ENCODE data around the gene MLANA.
"Not testable (repeated sequence)": the region's sequence is repeated elsewhere in the genome, so short reads cannot be mapped to it uniquely, and the experiment has no call there.

Gene MLANA

DNA sequence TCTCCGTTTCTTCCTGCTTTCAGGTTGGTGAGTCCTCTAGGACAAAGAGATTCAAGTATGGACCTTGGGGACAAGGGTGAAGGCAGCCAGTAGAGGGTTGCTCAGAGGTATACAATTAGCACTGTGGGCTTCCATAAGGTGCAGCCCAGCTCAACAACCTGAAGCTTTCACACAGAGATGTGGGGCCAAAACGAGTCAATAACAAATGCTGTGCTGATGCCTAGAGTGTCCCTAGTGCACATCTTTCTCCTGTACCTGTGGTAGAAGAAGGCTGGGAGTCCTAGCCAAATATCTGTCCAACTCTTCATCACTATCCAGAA lies 20.7 kb upstream of the MLANA start:
- Histone ChIP-seq H3K27ac (ENCODE audit: low read depth, low read length) (no peak overlapping the region), H3K9ac (ENCODE audit: low read length) (no peak overlapping the region), H3K4me1 (ENCODE audit: control insufficient read depth, insufficient read depth, low read length) (peaks cover 10% of the 10 kb centered on the region), H3K4me3 (ENCODE audit: low read depth, low read length) (no peak overlapping the region), H3K36me3 (ENCODE audit: control insufficient read depth, insufficient read depth, low read length) (no peaks in the 10 kb centered on the region), H3K9me3 (ENCODE audit: control insufficient read depth, insufficient read depth, low read depth, low read length) (no peaks in the 10 kb centered on the region), H3K27me3 (ENCODE audit: control insufficient read depth, insufficient read depth, low read length) (no peaks in the 10 kb centered on the region)

DNA sequence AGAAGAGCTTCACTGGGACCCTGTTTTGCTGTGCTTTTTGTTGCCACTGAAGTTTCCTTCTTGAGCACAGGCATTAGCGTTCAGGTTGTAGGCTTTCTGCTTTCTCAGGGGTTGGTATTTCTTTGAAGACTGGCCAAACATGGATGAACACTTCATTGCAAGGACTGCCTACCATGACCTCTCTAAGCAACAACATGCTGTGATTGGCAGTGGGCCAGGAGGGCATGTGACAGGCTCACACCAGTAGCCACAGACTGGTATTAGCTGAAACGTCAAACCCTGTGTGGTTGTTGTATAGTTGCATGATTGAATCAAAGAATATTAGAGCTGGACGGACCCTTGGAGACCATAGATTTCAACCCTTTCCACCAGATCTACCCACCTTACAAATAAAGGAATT lies 20.0 kb upstream of the MLANA start:
- Histone ChIP-seq H3K9me3 (ENCODE audit: control insufficient read depth, insufficient read depth, low read depth, low read length) (no peaks in the 10 kb centered on the region), H3K4me3 (ENCODE audit: low read depth, low read length) (no peak overlapping the region), H3K9ac (ENCODE audit: low read length) (no peak overlapping the region), H3K27ac (ENCODE audit: low read depth, low read length) (no peak overlapping the region), H3K27me3 (ENCODE audit: control insufficient read depth, insufficient read depth, low read length) (no peaks in the 10 kb centered on the region), H3K36me3 (ENCODE audit: control insufficient read depth, insufficient read depth, low read length) (no peaks in the 10 kb centered on the region), H3K4me1 (ENCODE audit: control insufficient read depth, insufficient read depth, low read length) (peaks cover 10% of the 10 kb centered on the region)

DNA sequence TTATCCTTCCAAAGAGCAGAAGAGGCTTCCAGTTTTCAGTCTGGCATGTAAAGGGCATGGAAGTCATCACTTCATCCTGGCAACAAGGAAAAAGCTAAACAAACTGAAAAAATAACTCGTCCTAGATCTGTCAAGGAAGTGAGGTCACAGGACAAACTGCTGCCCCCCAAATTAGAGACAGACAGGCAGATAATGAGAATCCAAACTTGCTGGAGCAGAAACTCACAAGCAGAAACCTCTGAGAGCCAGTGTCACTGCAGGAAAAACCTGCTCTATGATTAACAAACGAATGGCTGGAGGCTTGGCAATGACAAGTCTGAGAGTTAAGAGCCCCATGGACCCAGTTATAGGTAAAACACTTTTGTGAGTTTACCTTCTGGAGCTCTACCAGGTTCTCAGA lies 18.9 kb upstream of the MLANA start:
- Histone ChIP-seq H3K27ac (ENCODE audit: low read depth, low read length) (no peak overlapping the region), H3K9me3 (ENCODE audit: control insufficient read depth, insufficient read depth, low read depth, low read length) (peaks cover 6% of the 10 kb centered on the region; the same call in 1 of the 2 replicates), H3K4me1 (ENCODE audit: control insufficient read depth, insufficient read depth, low read length) (peaks cover 10% of the 10 kb centered on the region), H3K4me3 (ENCODE audit: low read depth, low read length) (no peak overlapping the region), H3K27me3 (ENCODE audit: control insufficient read depth, insufficient read depth, low read length) (no peaks in the 10 kb centered on the region), H3K9ac (ENCODE audit: low read length) (no peak overlapping the region), H3K36me3 (ENCODE audit: control insufficient read depth, insufficient read depth, low read length) (no peaks in the 10 kb centered on the region)

DNA sequence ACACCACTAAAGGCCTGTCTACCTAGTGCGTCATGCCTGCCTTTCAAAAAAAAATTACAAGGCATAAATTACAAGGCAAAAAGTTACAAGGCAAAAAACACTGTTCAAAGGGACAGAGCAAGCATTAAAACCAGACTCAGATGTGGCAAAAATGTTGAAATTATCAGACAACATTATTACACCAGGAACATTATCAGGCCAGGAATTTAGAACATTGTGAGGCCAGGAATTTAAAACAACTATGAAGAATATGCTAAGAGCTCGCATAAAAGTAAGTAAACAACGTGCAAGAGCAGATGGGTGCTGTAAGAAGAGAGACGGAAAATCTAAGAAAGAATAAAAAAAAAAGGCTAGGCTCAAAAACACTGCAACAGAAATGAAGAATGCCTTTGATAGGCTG lies 18.2 kb upstream of the MLANA start:
- Histone ChIP-seq H3K9me3 (ENCODE audit: control insufficient read depth, insufficient read depth, low read depth, low read length) (peaks cover 9% of the 10 kb centered on the region; the same call in 1 of the 2 replicates), H3K4me3 (ENCODE audit: low read depth, low read length) (no peak overlapping the region), H3K27me3 (ENCODE audit: control insufficient read depth, insufficient read depth, low read length) (no peaks in the 10 kb centered on the region), H3K9ac (ENCODE audit: low read length) (no peak overlapping the region), H3K4me1 (ENCODE audit: control insufficient read depth, insufficient read depth, low read length) (peaks cover 10% of the 10 kb centered on the region), H3K36me3 (ENCODE audit: control insufficient read depth, insufficient read depth, low read length) (no peaks in the 10 kb centered on the region), H3K27ac (ENCODE audit: low read depth, low read length) (no peak overlapping the region)

DNA sequence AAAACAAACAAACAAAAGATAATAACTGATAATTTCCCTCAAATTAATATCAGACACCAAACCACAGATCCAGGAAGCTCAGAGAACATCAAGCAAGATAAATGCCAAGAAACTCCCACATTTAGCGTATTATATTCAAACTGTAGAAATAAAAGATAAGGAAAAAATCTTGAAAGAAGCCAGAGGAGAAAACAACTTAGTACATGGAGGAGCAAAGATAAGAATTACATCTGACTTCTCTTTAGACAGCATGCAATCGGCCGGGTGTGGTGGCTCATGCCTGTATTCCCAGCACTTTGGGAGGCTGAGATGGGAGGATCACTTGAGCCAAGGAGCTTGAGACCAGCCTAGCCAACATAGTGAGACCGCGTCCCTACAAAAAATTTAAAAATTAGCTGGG lies 17.2 kb upstream of the MLANA start:
- H3K9ac ChIP-seq (ENCODE audit: low read length): no peak overlapping the region
- no peaks in the 10 kb centered on the region for H3K36me3 ChIP-seq (ENCODE audit: control insufficient read depth, insufficient read depth, low read length)
- no peak overlapping the region for H3K27ac ChIP-seq (ENCODE audit: low read depth, low read length)
- H3K4me1 ChIP-seq (ENCODE audit: control insufficient read depth, insufficient read depth, low read length): peaks cover 6% of the 10 kb centered on the region
- H3K4me3 ChIP-seq (ENCODE audit: low read depth, low read length): no peak overlapping the region
- peaks cover 9% of the 10 kb centered on the region; the same call in 1 of the 2 replicates for H3K9me3 ChIP-seq (ENCODE audit: control insufficient read depth, insufficient read depth, low read depth, low read length)
- no peaks in the 10 kb centered on the region for H3K27me3 ChIP-seq (ENCODE audit: control insufficient read depth, insufficient read depth, low read length)

DNA sequence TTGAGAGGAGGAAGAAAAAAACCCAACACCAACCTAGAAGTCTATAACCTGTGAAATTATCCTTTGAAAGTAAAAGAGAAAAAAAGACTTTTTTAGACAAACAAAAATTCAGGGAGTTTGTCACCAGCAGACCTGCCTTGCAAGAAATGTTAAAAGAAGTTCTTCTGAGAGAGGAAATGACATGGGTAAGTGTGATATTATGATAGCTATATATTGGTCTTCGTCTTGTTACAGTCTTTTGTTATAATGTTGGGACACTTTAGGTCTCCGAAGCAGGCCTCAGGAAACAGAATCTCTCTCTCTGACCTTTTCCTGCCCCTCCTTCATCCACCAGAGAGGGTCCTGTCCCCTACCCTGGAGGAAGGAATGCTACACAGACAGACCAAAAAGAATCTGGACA lies 16.6 kb upstream of the MLANA start:
- peaks cover 9% of the 10 kb centered on the region; the same call in 1 of the 2 replicates for H3K9me3 ChIP-seq (ENCODE audit: control insufficient read depth, insufficient read depth, low read depth, low read length)
- no peaks in the 10 kb centered on the region for H3K36me3 ChIP-seq (ENCODE audit: control insufficient read depth, insufficient read depth, low read length)
- H3K4me1 ChIP-seq (ENCODE audit: control insufficient read depth, insufficient read depth, low read length): peaks cover 6% of the 10 kb centered on the region
- no peak overlapping the region for H3K9ac ChIP-seq (ENCODE audit: low read length)
- no peak overlapping the region for H3K4me3 ChIP-seq (ENCODE audit: low read depth, low read length)
- no peaks in the 10 kb centered on the region for H3K27me3 ChIP-seq (ENCODE audit: control insufficient read depth, insufficient read depth, low read length)
- H3K27ac ChIP-seq (ENCODE audit: low read depth, low read length): no peak overlapping the region

DNA sequence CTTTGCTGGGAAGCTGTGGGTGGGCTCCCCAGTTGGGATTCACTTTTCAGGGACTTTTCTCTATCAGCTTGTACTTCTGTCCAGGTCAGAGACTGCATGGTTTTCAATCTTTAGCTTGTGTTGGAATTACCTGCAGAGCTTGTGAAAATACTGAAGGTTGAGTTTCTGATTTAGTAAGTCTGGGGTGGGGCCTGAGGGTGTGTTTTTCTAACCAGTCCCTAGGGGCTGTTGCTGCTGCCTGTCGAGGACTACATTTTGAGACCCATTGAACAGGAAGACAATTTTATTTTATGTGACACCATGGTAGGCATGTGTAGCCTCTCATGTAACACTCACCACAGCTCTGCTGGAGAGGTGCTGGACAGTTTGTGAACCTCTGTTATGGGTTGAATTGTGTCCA lies 14.7 kb upstream of the MLANA start:
- no peak overlapping the region for H3K9ac ChIP-seq (ENCODE audit: low read length)
- H3K4me1 ChIP-seq (ENCODE audit: control insufficient read depth, insufficient read depth, low read length): peaks cover 13% of the 10 kb centered on the region
- H3K9me3 ChIP-seq (ENCODE audit: control insufficient read depth, insufficient read depth, low read depth, low read length): peaks cover 9% of the 10 kb centered on the region; the same call in 1 of the 2 replicates
- H3K27me3 ChIP-seq (ENCODE audit: control insufficient read depth, insufficient read depth, low read length): no peaks in the 10 kb centered on the region
- no peaks in the 10 kb centered on the region for H3K36me3 ChIP-seq (ENCODE audit: control insufficient read depth, insufficient read depth, low read length)
- no peak overlapping the region for H3K4me3 ChIP-seq (ENCODE audit: low read depth, low read length)
- no peak overlapping the region for H3K27ac ChIP-seq (ENCODE audit: low read depth, low read length)

DNA sequence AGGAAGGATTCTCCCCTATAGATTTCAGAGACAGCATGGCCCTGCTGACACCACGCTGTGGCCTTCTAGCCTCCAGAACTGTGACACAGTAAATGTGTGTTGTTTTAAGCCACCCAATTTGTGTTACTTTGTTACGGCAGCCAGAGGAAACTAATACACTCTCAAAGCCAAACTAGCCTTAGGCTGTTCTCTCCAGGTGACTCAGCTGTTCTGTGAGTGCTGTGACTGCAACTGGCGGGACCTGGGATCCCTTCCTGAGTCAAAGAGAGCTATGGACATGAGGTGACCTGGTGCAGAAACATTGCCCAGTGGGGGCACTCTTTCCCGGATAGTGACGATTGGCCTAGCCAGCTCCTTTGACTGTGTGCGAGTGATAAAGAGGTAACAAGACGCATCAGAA lies 14.0 kb upstream of the MLANA start:
- no peak overlapping the region for H3K9ac ChIP-seq (ENCODE audit: low read length)
- no peak overlapping the region for H3K4me3 ChIP-seq (ENCODE audit: low read depth, low read length)
- no peaks in the 10 kb centered on the region for H3K36me3 ChIP-seq (ENCODE audit: control insufficient read depth, insufficient read depth, low read length)
- no peaks in the 10 kb centered on the region for H3K27me3 ChIP-seq (ENCODE audit: control insufficient read depth, insufficient read depth, low read length)
- H3K4me1 ChIP-seq (ENCODE audit: control insufficient read depth, insufficient read depth, low read length): peaks cover 13% of the 10 kb centered on the region
- H3K27ac ChIP-seq (ENCODE audit: low read depth, low read length): no peak overlapping the region
- H3K9me3 ChIP-seq (ENCODE audit: control insufficient read depth, insufficient read depth, low read depth, low read length): peaks cover 9% of the 10 kb centered on the region; the same call in 1 of the 2 replicates

DNA sequence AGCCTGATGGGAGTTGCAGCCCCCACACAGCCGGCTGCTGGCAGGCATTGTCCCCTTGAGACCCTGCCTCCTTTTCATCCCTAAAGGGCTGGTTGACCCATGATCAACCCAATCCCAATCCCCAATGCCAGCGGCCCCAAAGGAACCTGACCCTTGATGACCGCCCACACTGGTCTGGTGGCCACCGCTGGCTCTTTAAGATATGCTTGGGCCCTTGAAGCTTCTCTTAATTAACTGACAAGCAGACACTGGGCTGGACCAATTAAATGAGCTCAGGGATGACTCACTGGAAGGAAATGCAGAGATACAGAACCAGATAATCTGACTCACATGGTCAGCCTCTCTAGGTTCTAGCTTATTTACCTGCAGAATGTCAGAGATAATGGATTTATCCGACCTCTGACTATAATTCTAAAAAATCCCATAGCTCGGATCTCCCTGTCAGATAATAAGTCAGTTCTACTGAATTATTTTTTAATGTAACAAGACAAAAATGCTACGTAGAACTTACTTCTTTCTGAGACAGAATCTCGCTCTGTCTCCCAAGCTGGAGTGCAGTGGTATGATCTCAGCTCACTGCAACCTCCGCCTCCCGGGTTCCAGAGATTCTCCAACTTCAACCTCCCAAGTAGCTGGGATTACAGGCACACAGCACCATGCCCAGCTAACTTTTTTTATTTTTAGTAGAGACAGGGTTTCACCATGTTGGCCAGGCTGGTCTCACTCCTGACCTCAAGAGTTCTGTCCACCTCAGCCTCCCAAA lies 11.1 kb upstream of the MLANA start:
- peaks cover 9% of the 10 kb centered on the region; the same call in 1 of the 2 replicates for H3K9me3 ChIP-seq (ENCODE audit: control insufficient read depth, insufficient read depth, low read depth, low read length)
- H3K36me3 ChIP-seq (ENCODE audit: control insufficient read depth, insufficient read depth, low read length): no peaks in the 10 kb centered on the region
- no peak overlapping the region; the same call in 1 of the 2 replicates for H3K27ac ChIP-seq (ENCODE audit: low read depth, low read length)
- no peaks in the 10 kb centered on the region for H3K27me3 ChIP-seq (ENCODE audit: control insufficient read depth, insufficient read depth, low read length)
- no peak overlapping the region for H3K4me3 ChIP-seq (ENCODE audit: low read depth, low read length)
- H3K4me1 ChIP-seq (ENCODE audit: control insufficient read depth, insufficient read depth, low read length): peaks cover 6% of the 10 kb centered on the region; the same call in 1 of the 2 replicates
- H3K9ac ChIP-seq (ENCODE audit: low read length): no peak overlapping the region

DNA sequence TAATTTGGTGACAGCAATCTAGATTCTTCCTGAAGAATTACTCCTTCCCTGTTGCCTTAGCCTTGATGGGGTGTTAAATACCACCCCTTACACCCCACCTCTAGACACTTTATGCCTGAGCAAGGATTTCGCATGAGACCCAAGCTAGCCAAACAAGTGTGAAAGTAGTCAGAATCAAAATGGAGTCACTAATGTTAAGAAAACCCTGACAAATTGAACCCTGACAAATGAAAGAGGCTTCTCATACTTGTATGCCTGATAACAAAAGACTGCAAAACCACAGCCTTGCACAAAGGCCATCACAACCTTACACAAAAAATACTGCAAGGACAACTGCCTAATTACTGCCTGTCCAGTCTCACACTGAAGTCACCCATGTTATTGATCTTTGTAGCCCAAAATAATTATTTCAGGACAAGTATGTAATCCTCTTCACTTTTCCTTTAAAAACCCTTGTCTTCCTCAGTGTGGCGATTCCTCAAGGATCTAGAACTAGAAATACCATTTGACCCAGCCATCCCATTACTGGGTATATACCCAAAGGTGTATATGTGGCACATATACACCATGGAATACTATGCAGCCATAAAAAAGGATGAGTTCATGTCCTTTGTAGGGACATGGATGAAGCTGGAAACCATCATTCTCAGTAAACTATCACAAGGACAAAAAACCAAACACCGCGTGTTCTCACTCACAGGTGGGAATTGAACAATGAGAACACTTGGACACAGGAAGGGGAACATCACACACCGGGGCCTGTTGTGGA lies 8.3 kb upstream of the MLANA start:
- not testable (repeated sequence) for H3K9ac ChIP-seq (ENCODE audit: low read length); H3K27me3 ChIP-seq (ENCODE audit: control insufficient read depth, insufficient read depth, low read length); H3K4me1 ChIP-seq (ENCODE audit: control insufficient read depth, insufficient read depth, low read length); H3K4me3 ChIP-seq (ENCODE audit: low read depth, low read length); H3K36me3 ChIP-seq (ENCODE audit: control insufficient read depth, insufficient read depth, low read length); H3K27ac ChIP-seq (ENCODE audit: low read depth, low read length); H3K9me3 ChIP-seq (ENCODE audit: control insufficient read depth, insufficient read depth, low read depth, low read length)

DNA sequence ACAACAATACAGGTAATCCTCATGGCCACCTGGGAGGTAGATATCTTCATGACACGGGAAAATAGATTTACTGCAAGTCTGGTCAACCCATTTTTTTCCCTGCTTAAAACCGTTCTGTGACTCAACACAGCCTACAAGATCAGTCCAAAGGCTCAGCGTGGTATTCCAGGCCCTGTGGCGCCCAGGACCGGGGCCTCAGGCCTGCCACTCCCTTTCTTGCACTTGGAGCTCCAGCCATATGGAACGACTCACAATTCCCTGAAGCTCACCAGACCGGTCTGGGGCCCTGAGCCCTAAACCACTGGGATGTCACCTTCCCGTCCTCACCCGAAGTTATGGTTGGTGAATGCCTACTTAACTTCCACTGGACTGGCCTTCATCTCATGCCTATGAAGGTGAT lies 6.5 kb upstream of the MLANA start:
- no peaks in the 10 kb centered on the region for H3K27me3 ChIP-seq (ENCODE audit: control insufficient read depth, insufficient read depth, low read length)
- H3K4me1 ChIP-seq (ENCODE audit: control insufficient read depth, insufficient read depth, low read length): peaks cover 9% of the 10 kb centered on the region; the same call in 1 of the 2 replicates
- no peak overlapping the region for H3K27ac ChIP-seq (ENCODE audit: low read depth, low read length)
- H3K36me3 ChIP-seq (ENCODE audit: control insufficient read depth, insufficient read depth, low read length): no peaks in the 10 kb centered on the region
- H3K9me3 ChIP-seq (ENCODE audit: control insufficient read depth, insufficient read depth, low read depth, low read length): no peaks in the 10 kb centered on the region
- H3K4me3 ChIP-seq (ENCODE audit: low read depth, low read length): no peak overlapping the region
- H3K9ac ChIP-seq (ENCODE audit: low read length): no peak overlapping the region
